Measurements from ENCODE around the gene CNTN5. TPM values are rescaled to one million over a fixed set of nuclear protein-coding genes. Genes with fewer than 3 reads are reported as not detected.

CNTN5 gene
- total RNA-seq, 3 donors from 2014 or later (not counting 1 experiment from before 2014, with no cell fraction given): not detected

- H3K4me3 Mint-ChIP-seq: no peak overlapping the region
- ATAC-seq (no peak), DNase-seq (no peak)
- intact Hi-C loops (cut with micrococcal nuclease): no loop called here
- H3K27ac Mint-ChIP-seq: no peak overlapping the region
- no peaks in the 10 kb centered on the region for H3K4me1 Mint-ChIP-seq
- no peaks in the 10 kb centered on the region for H3K4me1 ChIP-seq (ENCODE audit: control insufficient read depth, insufficient read depth, low read length)
- H3K36me3 ChIP-seq (ENCODE audit: control insufficient read depth, insufficient read depth, low read length): no peaks in the 10 kb centered on the region
- TF ChIP-seq CTCF (IDR thresholded peaks at IDR 0.05): no peak
- H3K36me3 Mint-ChIP-seq: peaks cover 6% of the 10 kb centered on the region
- no peak overlapping the region for H3K4me3 ChIP-seq (ENCODE audit: low read length)
- H3K27ac ChIP-seq (ENCODE audit: low read length): no peak overlapping the region
- H3K27me3 Mint-ChIP-seq (ENCODE audit: low read depth in 2 of 2): no peaks in the 10 kb centered on the region
- WGBS (ENCODE audit: insufficient coverage): no CpG with 5 or more reads among the region's 1 CpG
- peaks cover 5 to 7% of the 10 kb centered on the region in 2 donors for H3K9me3 Mint-ChIP-seq
- H3K9me3 ChIP-seq (ENCODE audit: control insufficient read depth, insufficient read depth, low read length): peaks cover 3% of the 10 kb centered on the region
- H3K27me3 ChIP-seq (ENCODE audit: control insufficient read depth, insufficient read depth, low read length): no peaks in the 10 kb centered on the region
These were observed 350.5 kb downstream of the CNTN5 start for GRCh38 chr11:99371257-99371656.

GRCh38 chr11:99376463-99376862 is 355.7 kb downstream of the CNTN5 start:
- H3K36me3 Mint-ChIP-seq: peaks cover 6% of the 10 kb centered on the region
- DNase-seq (no peak), ATAC-seq (no peak)
- no peak overlapping the region for H3K27ac Mint-ChIP-seq
- no peak for TF ChIP-seq CTCF (IDR thresholded peaks at IDR 0.05)
- no peak overlapping the region for H3K4me3 ChIP-seq (ENCODE audit: low read length)
- H3K4me1 Mint-ChIP-seq: no peaks in the 10 kb centered on the region
- H3K27ac ChIP-seq (ENCODE audit: low read length): no peak overlapping the region
- no peaks in the 10 kb centered on the region for H3K4me1 ChIP-seq (ENCODE audit: control insufficient read depth, insufficient read depth, low read length)
- H3K4me3 Mint-ChIP-seq: no peak overlapping the region
- H3K9me3 ChIP-seq (ENCODE audit: control insufficient read depth, insufficient read depth, low read length): peaks cover 3% of the 10 kb centered on the region
- peaks cover 6 to 7% of the 10 kb centered on the region in 2 donors for H3K9me3 Mint-ChIP-seq
- H3K36me3 ChIP-seq (ENCODE audit: control insufficient read depth, insufficient read depth, low read length): no peaks in the 10 kb centered on the region
- intact Hi-C loops (cut with micrococcal nuclease): no loop called here
- H3K27me3 ChIP-seq (ENCODE audit: control insufficient read depth, insufficient read depth, low read length): no peaks in the 10 kb centered on the region
- no CpG with 5 or more reads among the region's 2 CpGs for WGBS (ENCODE audit: insufficient coverage)
- H3K27me3 Mint-ChIP-seq (ENCODE audit: low read depth in 2 of 2): no peaks in the 10 kb centered on the region

GRCh38 chr11:99383648-99384245 is 363.0 kb downstream of the CNTN5 start:
- Mint-ChIP-seq H3K9me3 (peaks cover 6% of the 10 kb centered on the region in 2 donors), H3K27me3 (ENCODE audit: low read depth in 2 of 2) (no peaks in the 10 kb centered on the region), H3K4me3 (no peak overlapping the region), H3K4me1 (no peaks in the 10 kb centered on the region), H3K27ac (no peak overlapping the region), H3K36me3 (no peaks in the 10 kb centered on the region)
- Histone ChIP-seq H3K36me3 (ENCODE audit: control insufficient read depth, insufficient read depth, low read length) (no peaks in the 10 kb centered on the region), H3K4me3 (ENCODE audit: low read length) (no peak overlapping the region), H3K27ac (ENCODE audit: low read length) (no peak overlapping the region), H3K27me3 (ENCODE audit: control insufficient read depth, insufficient read depth, low read length) (no peaks in the 10 kb centered on the region), H3K9me3 (ENCODE audit: control insufficient read depth, insufficient read depth, low read length) (peaks cover 4% of the 10 kb centered on the region), H3K4me1 (ENCODE audit: control insufficient read depth, insufficient read depth, low read length) (no peaks in the 10 kb centered on the region)
- intact Hi-C loops (cut with micrococcal nuclease): no loop called here
- no peak for ATAC-seq
- no peak for DNase-seq
- 90% methylated on average over 4 of the region's 4 CpGs for WGBS (ENCODE audit: insufficient coverage)
- no peak for TF ChIP-seq CTCF (IDR thresholded peaks at IDR 0.05)

- Histone ChIP-seq H3K27me3 (ENCODE audit: control insufficient read depth, insufficient read depth, low read length) (no peaks in the 10 kb centered on the region), H3K4me1 (ENCODE audit: control insufficient read depth, insufficient read depth, low read length) (no peaks in the 10 kb centered on the region), H3K36me3 (ENCODE audit: control insufficient read depth, insufficient read depth, low read length) (no peaks in the 10 kb centered on the region), H3K9me3 (ENCODE audit: control insufficient read depth, insufficient read depth, low read length) (peaks cover 4% of the 10 kb centered on the region), H3K27ac (ENCODE audit: low read length) (no peak overlapping the region), H3K4me3 (ENCODE audit: low read length) (no peak overlapping the region)
- no peak for TF ChIP-seq CTCF (IDR thresholded peaks at IDR 0.05)
- H3K27ac Mint-ChIP-seq: no peak overlapping the region
- no CpG with 5 or more reads among the region's 4 CpGs for WGBS (ENCODE audit: insufficient coverage)
- H3K27me3 Mint-ChIP-seq (ENCODE audit: low read depth in 2 of 2): no peaks in the 10 kb centered on the region
- ATAC-seq: no peak
- H3K4me3 Mint-ChIP-seq: no peak overlapping the region
- intact Hi-C loops (cut with micrococcal nuclease): no loop called here
- peaks cover 9 to 12% of the 10 kb centered on the region in 2 donors for H3K9me3 Mint-ChIP-seq
- H3K36me3 Mint-ChIP-seq: no peaks in the 10 kb centered on the region
- DNase-seq: no peak
- no peaks in the 10 kb centered on the region for H3K4me1 Mint-ChIP-seq
These were observed 370.5 kb downstream of the CNTN5 start for GRCh38 chr11:99391245-99391644.
